Activated CD8-positive, alpha-beta memory T cell treated with anti-CD3 and anti-CD28 coated beads, Interleukin-2, amount 50 U/mL, for 4 hours (primary cell): ENCODE results near the gene HPCA.
"Not testable (repeated sequence)": the region's sequence is repeated elsewhere in the genome, so short reads cannot be mapped to it uniquely, and the experiment has no call there.

Experiments
- DNase-seq: peaks from one replicate; pipeline ENCODE4 v3.0.0-alpha.2; 2020

Gene HPCA

GRCh38 chr1:32903991-32904785 is 17.9 kb downstream of the HPCA start:
- no peak for DNase-seq

GRCh38 chr1:32904797-32905196 is 18.5 kb downstream of the HPCA start:
- DNase-seq, result no peak

GRCh38 chr1:32905588-32905987 is 19.3 kb downstream of the HPCA start:
- DNase-seq, result not testable (repeated sequence)

- DNase-seq, result no peak
Observed at GRCh38 chr1:32906654-32907053, 20.4 kb downstream of the HPCA start.

GRCh38 chr1:32907435-32907834 is 21.1 kb downstream of the HPCA start:
- DNase-seq, result no peak

GRCh38 chr1:32910319-32910718 is 24.0 kb downstream of the HPCA start:
- no peak for DNase-seq

- no peak for DNase-seq
Observed at GRCh38 chr1:32915766-32916706, 29.7 kb downstream of the HPCA start.

GRCh38 chr1:32917521-32917920 is 31.2 kb downstream of the HPCA start:
- DNase-seq, result no peak

GRCh38 chr1:32918179-32918578 is 31.9 kb downstream of the HPCA start:
- DNase-seq, result no peak

GRCh38 chr1:32919811-32920733 is 33.8 kb downstream of the HPCA start:
- DNase-seq, result no peak

- DNase-seq, result no peak
Observed at GRCh38 chr1:32920833-32921232, 34.5 kb downstream of the HPCA start.

GRCh38 chr1:32924881-32925344 is 38.6 kb downstream of the HPCA start:
- DNase-seq, result peak; percentile 21

- no peak for DNase-seq
Observed at GRCh38 chr1:32925403-32926162, 39.3 kb downstream of the HPCA start.

GRCh38 chr1:32926562-32926961 is 40.3 kb downstream of the HPCA start:
- DNase-seq, result no peak

- no peak for DNase-seq
Observed at GRCh38 chr1:32927441-32927840, 41.1 kb downstream of the HPCA start.

- DNase-seq, result no peak
Observed at GRCh38 chr1:32928285-32928684, 42.0 kb downstream of the HPCA start.

- no peak for DNase-seq
Observed at GRCh38 chr1:32928715-32929114, 42.4 kb downstream of the HPCA start.

GRCh38 chr1:32929366-32929765 is 43.1 kb downstream of the HPCA start:
- DNase-seq, result no peak

GRCh38 chr1:32931760-32932159 is 45.5 kb downstream of the HPCA start:
- DNase-seq, result no peak

- DNase-seq, result no peak
Observed at GRCh38 chr1:32933742-32934322, 47.5 kb downstream of the HPCA start.

GRCh38 chr1:32934535-32934934 is 48.2 kb downstream of the HPCA start:
- DNase-seq, result no peak

GRCh38 chr1:32937061-32937460 is 50.8 kb downstream of the HPCA start:
- DNase-seq, result no peak
